Mucosa of gallbladder (tissue), 1 donor: Measurements from ENCODE around the gene HLA-DQB1. TPM values are rescaled to one million over a fixed set of nuclear protein-coding genes. Genes with fewer than 3 reads are reported as not detected.
"Not testable (repeated sequence)": the region's sequence is repeated elsewhere in the genome, so short reads cannot be mapped to it uniquely, and the experiment has no call there.

Experiments used
- DNase-seq: peaks from one replicate; pipeline ENCODE4 v3.0.0-alpha.2; 2020; ENCODE audit warnings: low spot score
- total RNA-seq: library from RNA; stranded (reverse); gene quantifications from one replicate; pipeline ENCODE4 v1.2.1, GENCODE V29; 2021
- donor health status: DM: no; HTN: no; CAD: no.

The HLA-DQB1 gene
- total RNA-seq, 1 donor from 2014 or later: 23.2 TPM

DNA sequence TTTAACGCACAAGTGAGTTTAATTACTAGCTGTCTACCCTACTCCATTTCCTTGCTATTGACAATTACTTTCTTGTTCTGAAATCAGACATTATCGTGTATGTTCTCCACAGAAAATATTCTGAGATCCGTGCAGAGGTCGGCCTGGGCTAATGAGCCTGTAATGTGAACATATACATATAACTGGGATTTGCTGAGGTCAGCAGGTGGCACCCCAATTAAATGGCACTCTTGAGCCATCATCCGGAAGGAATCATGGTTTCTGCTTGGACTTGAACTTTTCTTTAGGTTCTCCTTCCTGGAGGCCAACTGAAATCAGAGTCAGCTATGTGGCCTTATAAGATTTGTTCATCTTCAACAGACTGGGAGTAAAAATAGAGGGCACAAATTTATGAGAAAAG, 3.6 kb downstream of the HLA-DQB1 start:
- no peak for DNase-seq

DNA sequence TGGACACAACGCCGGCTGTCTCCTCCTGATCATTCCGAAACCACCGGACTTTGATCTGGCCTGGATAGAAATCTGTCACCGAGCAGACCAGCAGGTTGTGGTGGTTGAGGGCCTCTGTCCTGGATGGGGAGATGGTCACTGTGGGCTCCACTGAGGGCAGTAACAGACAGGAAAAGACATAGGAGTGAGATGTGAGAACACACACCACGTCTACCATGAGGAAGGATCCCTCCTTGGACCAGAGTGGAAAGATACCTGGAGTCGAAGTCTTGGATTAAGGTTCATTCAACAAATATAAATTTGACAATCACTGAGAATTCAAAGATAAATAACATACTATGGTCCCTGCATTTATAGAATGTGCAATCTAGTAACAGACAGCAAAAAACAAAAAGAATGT, 4.4 kb downstream of the HLA-DQB1 start:
- DNase-seq: no peak

DNA sequence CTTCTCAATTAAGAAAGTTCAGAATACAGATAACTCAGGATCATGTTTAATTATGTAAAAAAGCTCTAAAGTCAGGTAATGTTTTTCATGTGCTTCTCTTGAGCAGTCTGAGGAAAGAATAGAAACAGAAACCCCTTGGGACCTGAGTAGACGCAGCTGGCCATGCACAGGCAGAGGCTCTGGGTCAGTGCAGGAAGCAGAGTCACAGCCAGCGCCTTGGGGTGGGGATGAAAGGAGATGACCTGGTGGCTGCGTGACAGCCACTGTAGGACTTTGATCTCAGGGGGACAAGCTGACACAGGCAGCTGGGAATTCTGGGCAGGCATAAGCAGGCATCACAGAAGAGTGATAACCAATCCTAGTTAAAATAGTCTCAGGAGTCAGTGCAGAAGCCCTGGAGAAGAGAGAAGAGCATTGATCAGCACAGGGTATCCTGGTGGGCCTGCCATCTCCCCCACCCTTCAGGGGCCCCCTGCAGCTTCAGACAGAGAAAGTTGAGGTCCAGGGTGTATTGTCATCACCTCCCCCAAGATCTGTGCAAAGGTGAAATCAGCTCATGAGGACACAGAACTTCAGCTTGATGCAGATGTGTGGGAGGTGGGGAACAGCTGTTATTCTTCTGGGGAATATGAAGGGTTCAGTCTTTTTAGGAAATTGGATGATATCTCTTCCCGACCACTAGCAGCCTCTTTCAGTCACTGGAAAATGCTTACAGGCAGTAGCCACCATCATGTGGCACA, 6.4 kb downstream of the HLA-DQB1 start:
- peak; percentile 10 for DNase-seq

DNA sequence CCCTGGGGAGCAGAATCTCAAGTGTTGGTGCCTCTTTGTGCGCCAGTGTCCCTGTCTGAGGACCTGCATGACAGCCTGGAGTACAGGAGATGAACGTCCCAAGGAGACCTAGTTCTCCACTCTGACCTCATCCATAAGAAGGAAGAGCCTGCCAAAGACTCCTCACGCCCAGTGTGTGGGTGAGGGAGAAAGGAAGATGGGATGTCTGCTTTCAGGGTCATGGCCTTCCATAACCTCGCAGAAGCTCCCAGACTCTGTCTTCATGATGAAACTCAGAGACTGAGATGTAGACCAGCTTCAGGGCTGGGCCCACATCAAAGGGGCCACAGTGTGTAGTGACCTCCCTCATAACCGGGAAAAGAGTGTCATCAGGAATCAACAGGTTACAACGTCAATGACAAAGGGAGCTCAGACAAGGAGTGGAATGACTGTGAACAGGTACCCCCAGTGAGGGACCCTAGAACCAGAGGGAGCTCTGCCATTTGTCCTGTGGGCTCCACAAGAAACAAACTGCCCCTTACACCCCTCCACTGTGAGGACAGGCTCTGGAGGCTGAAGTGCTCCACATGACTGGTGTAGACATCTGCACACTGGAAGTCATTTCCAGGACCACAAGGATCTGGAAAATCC, 8.1 kb downstream of the HLA-DQB1 start:
- DNase-seq: no peak

DNA sequence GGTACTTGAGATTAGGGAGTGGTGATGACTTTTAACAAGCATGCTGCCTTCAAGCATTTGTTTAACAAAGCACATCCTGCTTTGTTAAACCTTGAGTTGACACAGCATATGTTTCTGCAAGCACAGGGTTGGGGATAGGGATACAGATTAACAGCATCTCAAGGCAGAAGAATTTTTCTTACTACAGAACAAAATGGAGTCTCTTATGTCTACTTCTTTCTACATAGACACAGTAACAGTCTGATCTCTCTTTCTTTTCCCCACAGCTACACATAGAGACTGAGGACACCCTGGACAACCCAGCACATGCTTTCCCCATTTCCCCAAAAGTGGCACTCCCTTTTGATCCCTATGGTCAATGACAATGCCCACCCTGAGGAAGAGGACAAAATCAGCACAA, 8.6 kb downstream of the HLA-DQB1 start:
- not testable (repeated sequence) for DNase-seq

DNA sequence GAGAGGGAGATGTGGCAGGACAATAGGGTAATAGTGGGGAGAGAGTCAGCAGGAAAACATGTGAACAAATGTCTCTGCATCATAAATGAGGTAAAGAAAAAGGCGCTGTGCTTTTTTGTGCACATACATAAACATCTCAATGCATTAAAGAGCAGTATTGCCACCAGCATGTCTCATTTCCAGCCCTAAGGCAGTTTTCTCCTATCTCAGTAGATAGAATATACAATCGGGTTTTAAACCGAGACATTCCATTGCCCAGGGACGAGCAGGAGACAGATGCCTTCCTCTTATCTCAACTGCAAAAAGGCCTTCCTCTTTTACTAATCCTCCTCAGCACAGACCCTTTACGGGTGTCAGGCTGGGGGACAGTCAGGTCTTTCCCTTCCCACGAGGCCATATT, 9.1 kb downstream of the HLA-DQB1 start:
- DNase-seq: not testable (repeated sequence)

DNA sequence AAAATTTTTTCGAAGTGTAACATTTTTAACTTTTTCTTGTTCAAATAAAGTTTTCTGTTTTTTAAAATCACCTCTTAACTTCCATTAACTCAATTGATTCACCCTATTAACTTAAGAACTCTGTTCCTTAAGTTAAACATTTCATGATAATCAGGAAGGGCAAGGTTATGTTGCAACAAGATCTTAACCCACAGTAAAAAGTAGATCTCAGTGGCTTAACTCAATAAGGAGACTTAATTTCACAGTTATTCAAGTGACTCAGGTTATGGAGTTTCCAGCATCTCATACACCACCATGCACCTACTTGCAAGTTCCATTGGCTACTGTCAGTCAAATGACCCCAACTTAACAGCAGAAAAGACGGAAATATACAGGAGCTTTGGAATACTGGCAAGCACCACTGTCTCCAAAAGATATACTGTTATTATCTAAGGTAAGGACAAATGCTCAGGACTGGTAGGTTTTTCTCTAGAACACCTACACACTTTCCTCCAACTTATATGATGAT, 11.2 kb downstream of the HLA-DQB1 start:
- no peak for DNase-seq

DNA sequence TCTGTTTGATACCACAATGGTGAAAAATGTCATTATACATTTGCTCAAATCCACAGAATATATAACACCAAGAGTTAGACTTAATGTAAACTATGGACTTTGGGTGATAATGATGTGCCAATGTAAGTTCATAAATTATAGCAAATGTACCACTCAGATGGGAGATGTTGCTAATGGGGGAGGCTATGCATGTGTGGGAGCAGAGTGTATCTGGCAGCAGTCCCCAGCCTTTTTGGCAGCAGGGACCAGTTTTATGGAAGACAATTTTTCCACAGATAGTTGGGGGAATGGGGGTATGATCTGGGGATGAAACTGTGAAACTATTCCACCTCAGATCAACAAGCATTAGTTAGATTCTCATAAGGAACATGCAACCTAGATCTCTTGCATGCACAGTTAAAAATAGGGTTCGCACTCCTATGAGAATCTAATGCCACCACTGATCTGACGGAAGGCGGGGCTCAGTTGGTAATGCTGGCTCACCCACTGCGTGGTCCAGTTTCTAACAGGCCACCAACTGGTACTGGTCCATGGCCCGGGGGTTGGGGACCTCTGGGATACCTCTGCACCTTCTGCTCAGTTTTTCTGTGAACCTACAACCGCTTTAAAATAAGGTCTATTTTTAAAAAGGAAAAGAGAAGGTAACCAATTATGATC, 21.3 kb downstream of the HLA-DQB1 start:
- no peak for DNase-seq

DNA sequence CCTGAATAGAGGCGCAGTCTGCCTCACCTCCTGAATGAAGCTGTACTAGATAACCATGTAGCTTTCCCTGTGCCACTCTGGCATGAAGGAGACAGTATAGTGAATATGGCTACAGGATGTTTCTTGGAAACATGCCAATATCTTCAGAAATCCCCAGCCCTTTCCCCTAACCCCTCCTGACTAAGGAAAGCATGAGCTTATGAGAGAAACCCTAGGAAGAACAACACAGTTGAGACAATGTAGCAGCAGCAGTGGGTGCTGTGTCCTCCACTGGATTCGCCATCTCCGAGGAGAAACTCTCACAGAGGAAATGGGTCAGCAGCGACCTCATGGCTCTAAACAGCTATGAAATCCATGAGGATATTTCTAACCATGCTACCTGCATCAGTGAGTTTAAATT, 22.6 kb downstream of the HLA-DQB1 start:
- DNase-seq: no peak

DNA sequence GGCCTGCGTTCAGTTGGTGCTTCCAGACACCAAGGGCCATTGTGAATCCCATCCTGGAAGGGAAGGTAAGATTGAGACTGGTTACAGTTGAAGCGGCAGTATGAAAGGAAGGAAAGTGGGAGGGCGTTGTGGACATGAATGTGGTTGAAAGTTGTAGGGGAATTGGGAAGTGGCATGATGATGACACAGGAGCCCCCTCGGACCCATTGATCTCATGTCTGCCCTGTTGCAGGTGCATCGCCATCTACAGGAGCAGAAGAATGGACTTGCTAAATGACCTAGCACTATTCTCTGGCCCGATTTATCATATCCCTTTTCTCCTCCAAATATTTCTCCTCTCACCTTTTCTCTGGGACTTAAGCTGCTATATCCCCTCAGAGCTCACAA, 23.7 kb downstream of the HLA-DQB1 start:
- no peak for DNase-seq

DNA sequence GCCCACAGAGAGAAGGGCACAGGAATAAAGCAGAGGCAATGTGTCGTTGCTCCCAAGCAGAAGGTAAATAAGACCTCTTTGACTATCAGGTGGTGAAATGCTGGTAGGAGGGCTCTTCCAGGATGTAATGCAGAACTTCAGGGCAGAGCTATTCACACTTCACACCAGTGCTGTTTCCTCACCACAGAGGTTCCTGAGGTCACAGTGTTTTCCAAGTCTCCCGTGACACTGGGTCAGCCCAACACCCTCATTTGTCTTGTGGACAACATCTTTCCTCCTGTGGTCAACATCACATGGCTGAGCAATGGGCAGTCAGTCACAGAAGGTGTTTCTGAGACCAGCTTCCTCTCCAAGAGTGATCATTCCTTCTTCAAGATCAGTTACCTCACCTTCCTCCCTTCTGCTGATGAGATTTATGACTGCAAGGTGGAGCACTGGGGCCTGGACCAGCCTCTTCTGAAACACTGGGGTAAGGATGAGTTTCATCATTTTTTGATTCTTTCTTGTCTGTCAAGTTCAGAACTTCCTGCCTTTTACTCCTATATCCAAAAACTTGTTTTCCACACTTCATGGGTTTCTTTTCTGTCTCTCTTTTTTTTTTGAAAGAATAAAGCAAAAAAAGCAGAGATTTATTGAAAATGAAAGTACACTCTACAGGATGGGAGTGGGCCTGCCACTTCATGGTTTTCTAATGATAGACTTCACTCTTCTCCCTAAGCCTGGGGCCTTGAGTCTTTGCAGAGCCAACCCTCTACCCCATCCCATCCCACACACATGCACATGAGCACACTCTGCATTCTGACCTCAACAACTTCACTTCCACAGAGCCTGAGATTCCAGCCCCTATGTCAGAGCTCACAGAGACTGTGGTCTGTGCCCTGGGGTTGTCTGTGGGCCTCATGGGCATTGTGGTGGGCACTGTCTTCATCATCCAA, 24.4 kb downstream of the HLA-DQB1 start:
- not testable (repeated sequence) for DNase-seq

DNA sequence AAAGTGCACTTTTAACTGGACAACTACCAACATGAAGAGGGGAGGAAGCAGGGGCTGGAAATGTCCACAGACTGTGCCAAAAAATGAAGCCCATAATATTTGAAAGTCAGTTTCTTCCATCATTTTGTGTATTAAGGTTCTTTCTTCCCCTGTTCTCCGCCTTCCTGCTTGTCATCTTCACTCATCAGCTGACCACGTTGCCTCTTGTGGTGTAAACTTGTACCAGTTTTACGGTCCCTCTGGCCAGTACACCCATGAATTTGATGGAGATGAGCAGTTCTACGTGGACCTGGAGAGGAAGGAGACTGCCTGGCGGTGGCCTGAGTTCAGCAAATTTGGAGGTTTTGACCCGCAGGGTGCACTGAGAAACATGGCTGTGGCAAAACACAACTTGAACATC, 25.3 kb downstream of the HLA-DQB1 start:
- no peak for DNase-seq

DNA sequence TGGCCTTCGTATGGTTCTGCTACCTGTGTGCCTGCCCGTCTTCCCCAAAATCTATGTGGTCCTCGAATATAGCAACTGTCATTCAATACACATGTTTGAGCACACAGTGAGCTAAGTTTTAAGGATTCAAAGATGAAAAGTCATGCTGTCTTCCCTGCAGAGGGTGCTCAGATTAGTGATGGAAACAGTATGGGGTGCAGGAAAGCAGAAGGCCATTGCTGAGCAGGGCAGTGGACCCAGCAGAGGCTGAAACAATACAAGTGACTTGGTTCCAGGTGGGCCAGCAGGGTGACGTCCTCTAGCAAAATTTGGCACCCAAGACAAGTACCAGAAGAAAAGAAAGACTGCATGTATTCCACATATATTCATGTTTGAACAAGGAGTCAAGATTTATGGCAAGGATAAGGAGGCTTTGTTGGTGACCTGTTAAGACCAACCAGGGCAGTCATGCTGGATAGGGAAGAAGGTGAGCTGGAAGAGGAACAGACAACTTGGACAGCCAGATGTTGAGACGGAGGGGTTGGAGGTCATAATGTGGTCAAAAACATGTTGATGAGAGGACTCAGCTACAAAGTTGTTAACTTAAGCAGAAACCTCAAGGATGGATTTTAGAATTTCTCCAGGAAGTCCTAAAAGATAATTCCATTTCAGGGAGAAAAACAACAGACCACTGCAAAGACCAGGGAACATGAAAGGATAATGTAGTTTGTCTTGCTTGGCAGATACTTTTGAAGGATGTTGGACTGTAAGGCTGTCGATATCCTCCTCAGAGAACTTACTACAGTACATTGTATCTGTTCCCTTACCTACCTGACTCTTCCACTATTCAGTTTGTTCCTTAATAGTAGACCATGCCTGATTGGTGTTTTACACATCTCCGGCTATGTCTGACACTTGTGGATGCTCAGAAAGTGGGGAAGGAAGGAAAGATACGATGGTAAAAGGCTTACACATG, 26.7 kb downstream of the HLA-DQB1 start:
- DNase-seq: no peak

DNA sequence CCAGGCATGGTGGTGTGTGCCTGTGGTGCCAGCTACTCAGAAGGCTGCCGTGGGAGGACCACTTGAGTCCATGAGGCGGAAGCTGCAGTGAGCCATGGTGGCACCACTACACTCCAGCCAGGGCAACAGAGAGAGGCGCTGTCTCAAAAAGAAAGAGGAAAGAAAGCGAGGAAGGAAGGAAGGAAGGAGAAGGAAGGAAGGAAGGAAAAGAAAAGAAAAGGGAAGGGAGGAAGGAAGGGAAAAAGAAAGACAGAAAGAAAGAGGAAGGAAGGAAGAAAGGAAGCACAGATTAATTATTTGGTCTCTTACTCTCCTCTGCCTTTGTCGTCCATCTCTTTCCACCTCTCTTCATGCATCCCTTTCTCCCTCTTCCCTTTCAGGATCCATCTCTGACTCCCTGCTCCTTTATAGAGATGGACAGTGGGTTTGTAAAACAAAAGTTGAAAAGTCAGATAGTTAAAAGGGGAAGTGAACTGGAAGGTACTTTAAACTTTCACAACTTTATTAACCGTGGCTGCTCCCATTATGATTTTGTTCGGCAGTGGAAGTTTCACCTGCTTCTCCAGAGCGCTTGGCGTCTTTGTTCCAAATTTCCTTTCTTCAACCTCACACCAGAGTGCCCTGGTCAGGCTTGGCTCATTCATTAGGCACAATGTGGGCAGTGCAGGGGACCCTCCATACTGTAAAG, 27.8 kb downstream of the HLA-DQB1 start:
- no peak for DNase-seq

DNA sequence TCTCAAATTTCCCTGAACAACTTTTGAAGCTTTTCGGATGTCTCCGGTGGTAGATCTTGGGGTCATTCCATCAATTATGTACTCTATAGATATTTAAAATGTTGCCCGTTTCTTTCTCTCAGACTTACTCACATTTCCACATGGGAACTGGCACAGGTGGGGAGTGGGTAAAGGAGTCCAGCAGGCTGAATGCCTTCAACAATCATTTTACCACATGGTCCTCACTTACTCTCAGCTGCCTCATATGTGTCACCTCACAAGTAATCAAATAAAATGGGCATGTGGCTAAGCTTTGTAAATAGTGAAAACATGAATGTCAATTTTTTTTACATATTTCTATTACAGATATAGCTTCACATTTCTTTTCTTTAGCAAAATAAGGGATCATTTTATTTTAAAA, 28.6 kb downstream of the HLA-DQB1 start:
- no peak for DNase-seq

DNA sequence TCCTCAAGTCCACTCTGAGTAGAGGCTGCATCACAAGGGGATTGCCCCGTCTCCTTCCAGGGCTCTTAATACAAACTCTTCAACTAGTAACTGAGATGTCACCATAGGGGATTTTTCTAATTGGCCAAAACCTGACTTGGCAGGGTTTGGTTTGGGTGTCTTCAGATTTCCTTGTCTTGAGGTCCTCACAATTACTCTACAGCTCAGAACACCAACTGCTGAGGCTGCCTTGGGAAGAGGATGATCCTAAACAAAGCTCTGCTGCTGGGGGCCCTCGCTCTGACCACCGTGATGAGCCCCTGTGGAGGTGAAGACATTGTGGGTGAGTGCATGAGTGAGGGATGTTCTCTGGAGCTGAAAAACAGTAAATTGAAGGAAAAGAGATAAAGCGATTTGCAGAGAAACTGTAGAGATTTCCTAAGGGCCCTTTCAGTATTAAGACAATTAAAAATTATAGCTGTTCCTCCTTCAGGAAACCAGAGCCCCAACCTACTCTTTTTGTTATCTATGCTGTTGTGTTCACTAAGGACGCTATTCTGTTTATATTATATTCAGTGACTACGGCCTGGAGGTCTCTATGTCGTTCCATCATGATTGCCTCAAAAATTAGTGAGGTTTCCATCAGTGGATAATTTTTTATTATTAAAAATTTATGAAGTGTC, 29.1 kb downstream of the HLA-DQB1 start, which contains the start of gene HLA-DQA1:
Gene HLA-DQA1, plus strand, starts transcription at position 188 of the 662 bp plus-strand sequence. Its CDS starts 53 bp downstream, at position 241.
- peak; percentile 25 for DNase-seq

DNA sequence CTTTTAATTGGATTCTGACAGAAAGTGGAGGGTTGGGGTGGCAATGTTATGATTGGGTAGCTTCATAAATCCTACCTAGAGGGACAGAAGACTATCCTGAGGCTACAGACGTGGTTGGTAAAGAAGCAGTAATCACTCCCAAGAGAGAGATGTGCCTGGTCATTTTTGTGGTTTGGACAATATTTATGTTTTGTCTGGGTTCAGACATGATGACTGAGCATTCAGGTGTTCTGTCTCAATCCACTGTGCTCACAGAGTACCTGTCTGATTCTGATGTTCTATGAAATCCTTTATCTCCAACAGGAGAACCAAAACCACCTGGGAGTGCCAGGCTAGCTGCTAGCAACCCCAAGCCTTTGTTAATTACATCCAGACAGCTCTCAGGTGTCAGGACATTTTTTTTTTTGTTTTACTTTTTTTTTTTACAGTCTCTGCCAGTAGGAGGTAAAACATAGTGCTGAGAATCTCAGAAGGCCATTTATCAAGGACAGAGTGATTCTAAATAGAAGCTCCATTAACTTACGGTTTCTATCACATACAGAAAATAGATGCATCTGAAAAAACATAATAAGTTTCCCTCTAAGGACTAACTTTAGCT, 30.8 kb downstream of the HLA-DQB1 start:
- no peak for DNase-seq

DNA sequence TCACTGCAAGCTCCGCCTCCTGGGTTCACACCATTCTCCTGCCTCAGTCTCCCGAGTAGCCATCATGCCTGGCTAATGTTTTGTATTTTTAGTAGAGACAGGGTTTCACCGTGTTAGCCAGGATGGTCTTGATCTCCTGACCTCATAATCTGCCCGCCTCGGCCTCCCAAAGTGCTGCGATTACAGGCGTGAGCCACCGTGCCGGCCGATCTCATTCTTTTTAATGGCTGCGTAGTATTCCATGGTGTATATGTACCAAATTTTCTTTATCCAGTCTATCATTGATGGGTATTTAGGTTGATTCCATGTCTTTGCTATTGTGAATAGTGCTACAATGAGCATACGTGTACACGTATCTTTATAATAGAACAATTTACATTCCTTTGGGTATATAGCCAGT, 36.7 kb downstream of the HLA-DQB1 start:
- not testable (repeated sequence) for DNase-seq

DNA sequence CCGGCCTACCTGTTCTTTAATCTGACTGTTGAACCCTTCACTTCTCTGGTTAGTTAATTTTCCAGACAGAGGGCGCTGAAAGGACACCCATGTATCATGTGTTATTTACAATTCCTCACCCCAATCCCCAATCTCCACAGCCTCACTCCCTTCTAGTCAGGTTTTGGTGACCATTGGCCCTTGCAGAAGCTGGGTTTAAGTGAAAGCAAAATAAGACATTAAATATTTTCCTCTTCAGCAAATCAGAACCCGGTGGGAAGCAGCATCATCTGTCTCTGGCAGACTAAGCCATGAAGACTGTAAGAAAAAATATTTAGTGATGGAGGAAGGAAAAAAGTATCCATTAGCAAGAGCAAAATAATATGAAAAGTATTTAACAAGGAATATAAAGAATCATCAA, 38.6 kb downstream of the HLA-DQB1 start:
- peak; percentile 52 for DNase-seq
